IgD-negative memory B cell (primary cell): Measurements from ENCODE around the gene SIPA1L2. TPM values are rescaled to one million over a fixed set of nuclear protein-coding genes. Genes with fewer than 3 reads are reported as not detected.

Experiments
- H3K27ac Mint-ChIP-seq, 3 donors: one replicate each; pipeline ENCODE4 v1.8.0; 2020 to 2022; ENCODE audit warnings: mild to moderate bottlenecking in 3 of 3, mixed read lengths in 3 of 3, moderate library complexity in 1 of 3
- H3K27me3 Mint-ChIP-seq: one replicate; pipeline ENCODE4 v1.8.0; 2021; ENCODE audit warnings: mixed read lengths
- H3K36me3 Mint-ChIP-seq: one replicate; pipeline ENCODE4 v1.8.0; 2020; ENCODE audit warnings: mild to moderate bottlenecking, mixed read lengths
- H3K4me1 Mint-ChIP-seq, 3 donors: one replicate each; pipeline ENCODE4 v1.8.0; 2020 to 2022; ENCODE audit warnings: mixed read lengths in 3 of 3, mild to moderate bottlenecking in 1 of 3
- H3K4me3 Mint-ChIP-seq, 4 donors: one replicate each; pipeline ENCODE4 v1.8.0; 2020 to 2022; ENCODE audit warnings: mild to moderate bottlenecking in 4 of 4, mixed read lengths in 4 of 4, moderate library complexity in 3 of 4
- H3K9me3 Mint-ChIP-seq, 3 donors: one replicate each; pipeline ENCODE4 v1.8.0; 2020 to 2021; ENCODE audit warnings: mixed read lengths in 3 of 3, mild to moderate bottlenecking in 1 of 3
- polyA plus RNA-seq: library from polyadenylated mRNA; unstranded; fragments of 300-500 nt; fragmentation: Illumina TruSeq; gene quantifications from one replicate; pipeline ENCODE4 v1.2.3, GENCODE V29; 2021

SIPA1L2 gene
- polyA plus RNA-seq: not detected

GRCh38 chr1:232630047-232630893 is at the start of gene SIPA1L2:
Gene SIPA1L2 (minus strand): TSS chr1:232630133. CDS start chr1:232515339, 114,794 bp downstream.
- Mint-ChIP-seq H3K27me3 (peaks cover 21% of the 10 kb centered on the region), H3K27ac (peak within 1 kb of the TSS in 1 of 3 donors; percentile 55), H3K4me1 (peaks cover 6 to 14% (median 7%) of the 10 kb centered on the region in 3 donors)

GRCh38 chr1:232678185-232678886 is 48.4 kb upstream of the SIPA1L2 start:
- Mint-ChIP-seq H3K9me3 (peaks cover 0 to 4% (median 3%) of the 10 kb centered on the region in 3 donors), H3K27me3 (peaks cover 4% of the 10 kb centered on the region), H3K27ac (no peak overlapping the region), H3K4me3 (no peak overlapping the region), H3K36me3 (no peaks in the 10 kb centered on the region), H3K4me1 (peaks cover 0 to 2% (median 0%) of the 10 kb centered on the region in 3 donors)

More at GRCh38 chr1:232630047-232630893, at the start of gene SIPA1L2:
- H3K9me3 Mint-ChIP-seq: no peaks in the 10 kb centered on the region
- H3K4me3 Mint-ChIP-seq: peak within 1 kb of the TSS; percentile 84 to 94 (median 88)
- H3K36me3 Mint-ChIP-seq: no peaks in the 10 kb centered on the region

GRCh38 chr1:232676307-232676706 is 46.4 kb upstream of the SIPA1L2 start:
- H3K4me3 Mint-ChIP-seq: no peak overlapping the region
- peaks cover 0 to 5% (median 2%) of the 10 kb centered on the region in 3 donors for H3K9me3 Mint-ChIP-seq
- peaks cover 0 to 2% (median 0%) of the 10 kb centered on the region in 3 donors for H3K4me1 Mint-ChIP-seq
- H3K27ac Mint-ChIP-seq: no peak overlapping the region
- H3K36me3 Mint-ChIP-seq: no peaks in the 10 kb centered on the region
- peaks cover 4% of the 10 kb centered on the region for H3K27me3 Mint-ChIP-seq

GRCh38 chr1:232675898-232676297 is 46.0 kb upstream of the SIPA1L2 start:
- H3K36me3 Mint-ChIP-seq: no peaks in the 10 kb centered on the region
- H3K27ac Mint-ChIP-seq: no peak overlapping the region
- H3K4me1 Mint-ChIP-seq: peaks cover 0 to 2% (median 0%) of the 10 kb centered on the region in 3 donors
- H3K4me3 Mint-ChIP-seq: no peak overlapping the region
- H3K27me3 Mint-ChIP-seq: peaks cover 4% of the 10 kb centered on the region
- peaks cover 0 to 5% (median 2%) of the 10 kb centered on the region in 3 donors for H3K9me3 Mint-ChIP-seq

GRCh38 chr1:232675260-232675659 is 45.3 kb upstream of the SIPA1L2 start:
- H3K4me1 Mint-ChIP-seq: peaks cover 0 to 2% (median 1%) of the 10 kb centered on the region in 3 donors
- H3K9me3 Mint-ChIP-seq: peaks cover 0 to 2% (median 2%) of the 10 kb centered on the region in 3 donors
- H3K27me3 Mint-ChIP-seq: peaks cover 5% of the 10 kb centered on the region
- H3K27ac Mint-ChIP-seq: no peak overlapping the region
- H3K36me3 Mint-ChIP-seq: no peaks in the 10 kb centered on the region
- H3K4me3 Mint-ChIP-seq: no peak overlapping the region

GRCh38 chr1:232673256-232673655 is 43.3 kb upstream of the SIPA1L2 start:
- H3K27ac Mint-ChIP-seq: no peak overlapping the region
- H3K4me3 Mint-ChIP-seq: no peak overlapping the region
- H3K9me3 Mint-ChIP-seq: peaks cover 0 to 2% (median 2%) of the 10 kb centered on the region in 3 donors
- H3K4me1 Mint-ChIP-seq: peaks cover 1 to 2% (median 2%) of the 10 kb centered on the region in 3 donors
- no peaks in the 10 kb centered on the region for H3K36me3 Mint-ChIP-seq
- peaks cover 5% of the 10 kb centered on the region for H3K27me3 Mint-ChIP-seq

- H3K4me1 Mint-ChIP-seq: peaks cover 3 to 7% (median 5%) of the 10 kb centered on the region in 3 donors
- H3K27ac Mint-ChIP-seq: no peak overlapping the region
- H3K9me3 Mint-ChIP-seq: peaks cover 0 to 2% (median 0%) of the 10 kb centered on the region in 3 donors
- no peak overlapping the region for H3K4me3 Mint-ChIP-seq
- H3K27me3 Mint-ChIP-seq: peaks cover 3% of the 10 kb centered on the region
- no peaks in the 10 kb centered on the region for H3K36me3 Mint-ChIP-seq
Measured at GRCh38 chr1:232669981-232670747, 40.2 kb upstream of the SIPA1L2 start.

GRCh38 chr1:232667778-232668165 is 37.8 kb upstream of the SIPA1L2 start:
- Mint-ChIP-seq H3K36me3 (peaks cover 1% of the 10 kb centered on the region), H3K27me3 (peaks cover 3% of the 10 kb centered on the region), H3K27ac (no peak overlapping the region), H3K9me3 (no peaks in the 10 kb centered on the region), H3K4me3 (no peak overlapping the region), H3K4me1 (peaks cover 3 to 7% (median 5%) of the 10 kb centered on the region in 3 donors)

- Mint-ChIP-seq H3K9me3 (no peaks in the 10 kb centered on the region), H3K4me1 (peaks cover 3 to 7% (median 5%) of the 10 kb centered on the region in 3 donors), H3K36me3 (peaks cover 1% of the 10 kb centered on the region), H3K4me3 (no peak overlapping the region), H3K27ac (no peak overlapping the region), H3K27me3 (peaks cover 3% of the 10 kb centered on the region)
Measured at GRCh38 chr1:232667094-232667777, 37.3 kb upstream of the SIPA1L2 start.

GRCh38 chr1:232664844-232665777 is 35.2 kb upstream of the SIPA1L2 start:
- Mint-ChIP-seq H3K36me3 (peaks cover 1% of the 10 kb centered on the region), H3K9me3 (no peaks in the 10 kb centered on the region), H3K27ac (no peak overlapping the region), H3K27me3 (peaks cover 6% of the 10 kb centered on the region), H3K4me1 (peaks cover 2 to 7% (median 5%) of the 10 kb centered on the region in 3 donors), H3K4me3 (no peak overlapping the region)

GRCh38 chr1:232662910-232663309 is 33.0 kb upstream of the SIPA1L2 start:
- Mint-ChIP-seq H3K4me1 (peaks cover 0 to 6% (median 2%) of the 10 kb centered on the region in 3 donors), H3K27me3 (peaks cover 8% of the 10 kb centered on the region), H3K9me3 (no peaks in the 10 kb centered on the region), H3K36me3 (peaks cover 1% of the 10 kb centered on the region), H3K4me3 (no peak overlapping the region), H3K27ac (no peak overlapping the region)

- Mint-ChIP-seq H3K9me3 (no peaks in the 10 kb centered on the region), H3K27ac (no peak overlapping the region), H3K36me3 (no peaks in the 10 kb centered on the region), H3K4me3 (no peak overlapping the region), H3K27me3 (peaks cover 16% of the 10 kb centered on the region), H3K4me1 (no peaks in the 10 kb centered on the region)
Measured at GRCh38 chr1:232658386-232658785, 28.5 kb upstream of the SIPA1L2 start.

GRCh38 chr1:232657426-232658005 is 27.6 kb upstream of the SIPA1L2 start:
- Mint-ChIP-seq H3K4me3 (no peak overlapping the region), H3K36me3 (no peaks in the 10 kb centered on the region), H3K9me3 (no peaks in the 10 kb centered on the region), H3K27me3 (peaks cover 16% of the 10 kb centered on the region), H3K27ac (no peak overlapping the region), H3K4me1 (no peaks in the 10 kb centered on the region)
